HG03135 (cell line): ENCODE measurements around the gene SAP30BP.
A peak's percentile ranks its signal among the peaks of the same experiment; 100 is the strongest.

Source experiments
- ATAC-seq: cut with Tn5 transposase; IDR thresholded peaks from one replicate; pipeline ENCODE4 v1.9.1; 2021; ENCODE audit warnings: mild to moderate bottlenecking, moderate library complexity; ENCODE audit not compliant: unreplicated experiment

Gene SAP30BP

DNA sequence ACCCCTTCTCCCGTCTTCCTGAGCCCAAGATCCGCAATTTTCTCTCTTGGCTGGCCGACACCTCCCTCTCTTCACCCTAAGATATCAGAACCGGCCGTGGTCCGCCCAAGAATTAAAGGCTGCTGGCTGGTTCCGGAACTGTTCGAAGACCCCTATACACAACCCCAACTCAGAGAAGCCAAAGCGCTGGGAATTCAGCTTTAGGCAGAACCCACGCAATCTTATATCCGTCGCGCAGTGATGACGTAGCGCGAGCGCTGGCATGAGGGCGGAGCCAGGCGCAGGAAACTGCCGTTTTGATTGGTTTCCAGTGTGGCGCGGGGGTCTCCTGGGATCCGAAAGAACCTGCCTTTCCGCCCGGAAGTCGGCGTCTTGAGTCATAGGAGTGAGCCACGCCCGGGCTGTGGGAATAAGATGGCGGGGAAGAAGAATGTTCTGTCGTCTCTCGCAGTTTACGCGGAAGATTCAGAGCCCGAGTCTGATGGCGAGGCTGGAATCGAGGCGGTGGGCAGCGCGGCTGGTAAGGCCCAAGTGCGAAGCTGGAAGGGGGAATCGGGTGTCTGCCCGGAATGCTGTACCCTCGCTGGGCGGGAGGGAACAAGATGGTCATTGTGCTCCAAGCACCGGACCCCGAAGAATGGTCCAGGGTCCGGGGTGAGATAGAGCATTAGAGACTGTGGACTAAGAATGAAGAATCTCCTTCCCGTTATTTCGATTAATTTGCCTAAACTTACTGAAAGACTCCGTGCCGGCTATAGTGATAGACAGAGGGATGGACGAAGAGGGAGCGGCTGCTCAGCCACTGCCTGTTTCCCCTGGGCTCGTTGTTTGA is at the start of gene SAP30BP, which contains the start of gene RECQL5:
Gene SAP30BP, plus strand, starts transcription at position 380 of the 832 bp plus-strand sequence. Its CDS starts 35 bp downstream, at position 415.
Gene RECQL5, minus strand, starts transcription at position 196 of the 832 bp plus-strand sequence. CDS start 597 bp downstream, outside the sequence.
- ATAC-seq: peak; percentile 76

DNA sequence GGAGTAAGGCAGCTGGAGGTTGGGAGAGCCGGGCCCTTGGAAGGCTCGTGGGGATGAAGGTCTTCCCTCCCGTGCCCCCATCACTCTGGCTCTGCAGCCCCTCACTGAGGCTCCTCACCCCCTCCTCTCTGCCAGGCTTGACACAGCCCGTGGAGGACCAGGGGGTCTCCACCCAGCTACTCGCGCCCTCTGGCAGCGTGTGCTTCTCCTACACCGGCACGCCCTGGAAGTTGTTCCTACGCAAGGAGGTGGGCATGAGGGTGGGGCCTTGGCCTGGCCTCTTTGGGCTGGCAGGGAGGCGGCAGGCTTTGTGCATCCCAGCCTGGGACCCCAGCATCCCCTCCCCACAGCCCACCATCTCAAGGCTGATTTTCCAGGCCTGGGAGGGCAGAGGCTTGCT is 49.5 kb upstream of the SAP30BP start:
- ATAC-seq: no peak

DNA sequence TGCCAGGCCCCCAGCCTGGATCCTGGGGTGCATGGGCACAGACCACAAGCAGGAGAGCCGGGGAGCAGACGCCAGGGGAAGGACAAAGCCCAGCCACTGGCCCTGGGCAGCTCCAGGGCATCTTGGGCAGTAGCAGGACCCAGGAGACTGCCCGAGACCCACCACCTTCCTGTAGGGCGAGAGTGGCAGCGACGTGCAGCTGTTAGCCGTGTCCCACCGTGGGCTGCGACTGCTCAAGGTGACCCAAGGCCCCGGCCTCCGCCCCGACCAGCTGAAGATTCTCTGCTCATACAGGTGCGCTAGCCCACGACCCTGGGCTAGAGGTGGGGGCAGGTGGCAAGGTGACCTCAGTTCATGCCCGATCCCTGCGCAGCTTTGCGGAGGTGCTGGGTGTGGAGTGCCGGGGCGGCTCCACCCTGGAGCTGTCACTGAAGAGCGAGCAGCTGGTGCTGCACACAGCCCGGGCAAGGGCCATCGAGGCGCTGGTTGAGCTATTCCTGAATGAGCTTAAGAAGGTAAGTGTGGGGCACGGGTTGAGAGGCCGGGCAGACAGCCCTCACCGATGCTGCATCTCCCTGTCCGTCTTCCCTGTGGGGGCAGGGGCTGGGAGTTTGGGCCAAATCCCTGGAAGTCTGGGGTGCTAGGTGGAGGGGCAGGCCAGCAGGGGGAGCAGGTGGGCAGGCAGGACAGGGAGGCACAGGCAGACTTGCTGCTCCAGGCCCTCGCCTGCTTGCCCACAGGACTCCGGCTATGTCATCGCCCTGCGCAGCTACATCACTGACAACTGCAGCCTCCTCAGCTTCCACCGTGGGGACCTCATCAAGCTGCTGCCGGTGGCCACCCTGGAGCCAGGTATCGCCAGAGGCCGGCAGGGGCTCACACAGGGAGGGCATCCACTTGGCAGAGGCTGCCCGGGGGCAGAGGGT is 47.4 kb upstream of the SAP30BP start:
- no peak for ATAC-seq

DNA sequence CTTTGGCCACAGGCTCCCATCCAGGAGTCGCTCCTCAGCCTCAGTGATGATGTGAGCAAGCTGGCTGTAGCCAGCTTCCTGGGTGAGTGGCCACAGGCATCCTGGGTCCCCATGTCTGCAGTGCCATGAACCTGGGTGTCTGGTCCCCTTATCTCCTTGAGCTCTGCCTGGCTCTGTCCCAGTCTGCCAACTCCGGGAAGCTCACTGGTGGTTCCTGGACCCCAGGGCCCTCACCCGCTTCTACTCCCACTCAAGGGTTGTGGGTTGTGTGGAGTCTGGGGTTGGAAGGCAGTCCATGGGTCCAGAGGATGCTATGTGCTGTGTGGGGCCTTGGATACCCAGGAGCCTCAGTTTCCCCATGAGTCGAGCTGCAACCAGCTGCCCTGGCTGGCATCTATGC is 45.6 kb upstream of the SAP30BP start:
- ATAC-seq: no peak

DNA sequence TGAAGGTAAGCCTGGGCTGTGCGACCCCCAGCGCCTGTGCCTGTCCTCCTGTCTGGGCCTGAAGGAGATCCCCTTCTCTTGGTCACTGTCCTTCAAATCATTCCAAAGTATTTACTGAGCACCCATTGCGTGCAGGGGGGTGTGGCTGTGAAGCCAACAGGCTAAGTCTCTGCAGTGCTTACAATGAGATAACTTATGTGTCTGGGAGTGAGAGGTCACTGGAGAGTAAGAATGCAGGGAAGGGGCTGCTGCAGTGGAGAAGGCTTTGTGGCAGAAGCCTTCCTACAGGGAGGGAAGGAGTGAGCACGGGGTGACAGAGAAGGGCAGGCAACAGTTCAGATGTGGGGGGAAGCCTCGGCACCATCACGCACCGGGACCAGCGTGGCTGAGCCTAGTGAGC is 45.1 kb upstream of the SAP30BP start:
- no peak for ATAC-seq

DNA sequence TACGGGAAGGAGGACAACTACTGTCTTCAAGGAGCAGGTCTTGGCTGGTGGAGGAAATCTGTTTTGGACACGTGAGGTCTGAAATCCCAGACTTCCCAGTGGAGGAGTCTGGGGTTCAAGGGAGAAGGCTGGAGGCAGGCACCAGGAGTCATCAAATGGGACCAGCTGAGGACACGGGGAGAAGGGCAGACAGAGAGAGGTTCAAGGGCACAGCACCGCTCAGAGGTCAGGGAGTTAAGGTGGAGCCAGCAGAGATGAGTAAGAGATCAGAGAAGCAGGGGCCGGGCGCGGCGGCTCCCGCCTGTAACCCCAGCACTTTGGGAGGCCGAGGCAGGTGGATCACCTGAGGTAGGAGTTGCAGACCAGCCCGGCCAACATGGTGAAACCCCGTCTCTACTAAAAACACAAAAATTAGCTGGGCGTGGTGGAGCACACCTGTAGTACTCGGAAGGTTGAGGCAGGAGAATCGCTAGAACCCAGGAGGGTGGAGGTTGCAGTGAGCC is 44.3 kb upstream of the SAP30BP start:
- no peak for ATAC-seq

DNA sequence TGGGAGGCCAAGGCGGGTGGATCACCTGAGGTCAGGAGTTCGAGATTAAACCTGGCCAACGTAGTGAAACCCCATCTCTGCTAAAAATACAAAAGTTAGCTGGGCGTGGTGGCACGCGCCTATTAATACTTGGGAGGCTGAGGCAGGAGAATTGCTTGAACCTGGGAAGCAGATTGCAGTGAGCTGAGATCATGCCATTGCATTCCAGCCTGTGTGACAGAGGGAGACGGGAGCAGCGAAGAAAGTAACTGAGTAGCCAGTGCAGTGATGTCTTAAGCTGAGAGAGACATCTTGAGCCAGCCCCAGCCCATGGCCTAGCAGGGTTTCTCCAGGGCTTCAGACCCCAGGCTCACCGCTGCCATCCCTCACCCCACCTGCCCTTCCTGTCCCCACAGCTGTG is 43.8 kb upstream of the SAP30BP start:
- no peak for ATAC-seq

DNA sequence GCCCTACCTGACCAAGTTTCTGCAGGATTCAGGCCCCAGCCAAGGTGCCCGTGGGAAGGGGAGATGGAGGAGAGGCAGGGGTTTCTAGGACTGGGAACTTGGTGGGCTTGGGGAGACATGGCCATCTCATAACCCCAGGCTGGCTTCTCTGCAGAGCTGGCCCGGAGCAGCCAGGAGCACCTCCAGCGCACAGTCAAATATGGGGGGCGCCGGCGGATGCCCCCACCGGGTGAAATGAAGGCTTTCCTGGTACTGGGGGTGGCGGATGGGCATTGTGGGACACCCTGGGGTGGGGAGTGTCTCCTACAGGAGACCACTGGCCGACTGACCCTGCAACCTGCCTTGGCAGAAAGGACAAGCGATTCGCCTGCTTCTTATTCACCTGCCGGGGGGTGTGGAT is 43.1 kb upstream of the SAP30BP start:
- no peak for ATAC-seq

DNA sequence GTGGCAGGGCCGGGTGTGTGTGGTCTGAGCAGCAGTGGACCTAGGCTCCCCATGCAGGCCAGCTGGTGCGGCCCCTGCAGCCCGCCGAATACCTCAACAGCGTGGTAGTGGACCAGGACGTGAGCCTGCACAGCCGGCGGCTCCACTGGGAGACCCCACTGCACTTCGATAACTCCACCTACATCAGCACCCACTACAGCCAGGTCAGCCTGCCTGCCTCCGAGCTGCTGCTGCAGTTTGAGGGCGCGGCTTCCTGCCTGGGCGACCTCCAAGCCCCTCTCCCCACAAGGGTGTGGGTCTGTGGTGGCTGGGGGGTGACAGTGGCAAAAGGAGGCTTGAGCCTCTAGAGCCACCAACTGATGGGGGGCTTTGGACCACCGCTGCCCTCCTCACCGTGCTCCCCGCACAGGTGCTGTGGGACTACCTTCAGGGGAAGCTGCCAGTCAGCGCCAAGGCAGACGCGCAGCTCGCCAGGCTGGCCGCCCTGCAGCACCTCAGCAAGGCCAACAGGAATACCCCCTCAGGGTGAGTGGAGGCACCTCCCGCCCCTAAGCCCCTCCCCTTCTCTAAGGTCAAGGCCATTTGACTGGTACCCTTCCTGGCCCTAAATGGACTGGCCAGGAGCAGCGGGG is 42.3 kb upstream of the SAP30BP start:
- ATAC-seq: no peak

DNA sequence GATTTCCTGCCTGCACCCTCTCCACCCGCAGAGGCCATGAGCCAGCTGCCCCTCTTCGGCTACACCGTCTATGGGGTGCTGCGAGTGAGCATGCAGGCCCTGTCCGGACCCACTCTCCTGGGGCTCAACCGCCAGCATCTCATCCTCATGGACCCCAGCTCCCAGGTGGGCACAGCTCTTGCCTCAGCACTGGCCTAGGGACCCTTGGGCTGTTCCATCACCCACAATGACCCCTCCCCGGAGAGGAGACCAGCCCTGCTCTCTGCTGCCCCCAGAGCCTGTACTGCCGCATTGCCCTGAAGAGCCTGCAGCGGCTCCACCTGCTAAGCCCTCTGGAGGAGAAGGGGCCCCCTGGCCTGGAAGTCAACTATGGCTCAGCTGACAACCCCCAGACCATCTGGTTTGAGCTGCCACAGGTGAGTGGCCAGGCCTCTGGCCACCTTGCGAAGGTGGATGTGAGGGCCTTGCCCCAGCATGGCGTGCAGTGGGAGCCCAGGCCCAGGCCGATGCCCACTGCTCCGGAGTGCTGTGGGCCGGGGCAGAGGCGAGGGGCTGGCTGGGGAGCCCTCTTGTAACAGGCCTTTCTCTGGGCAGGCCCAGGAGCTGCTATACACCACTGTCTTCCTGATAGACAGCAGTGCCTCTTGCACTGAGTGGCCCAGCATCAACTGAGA is 41.2 kb upstream of the SAP30BP start:
- ATAC-seq: no peak

DNA sequence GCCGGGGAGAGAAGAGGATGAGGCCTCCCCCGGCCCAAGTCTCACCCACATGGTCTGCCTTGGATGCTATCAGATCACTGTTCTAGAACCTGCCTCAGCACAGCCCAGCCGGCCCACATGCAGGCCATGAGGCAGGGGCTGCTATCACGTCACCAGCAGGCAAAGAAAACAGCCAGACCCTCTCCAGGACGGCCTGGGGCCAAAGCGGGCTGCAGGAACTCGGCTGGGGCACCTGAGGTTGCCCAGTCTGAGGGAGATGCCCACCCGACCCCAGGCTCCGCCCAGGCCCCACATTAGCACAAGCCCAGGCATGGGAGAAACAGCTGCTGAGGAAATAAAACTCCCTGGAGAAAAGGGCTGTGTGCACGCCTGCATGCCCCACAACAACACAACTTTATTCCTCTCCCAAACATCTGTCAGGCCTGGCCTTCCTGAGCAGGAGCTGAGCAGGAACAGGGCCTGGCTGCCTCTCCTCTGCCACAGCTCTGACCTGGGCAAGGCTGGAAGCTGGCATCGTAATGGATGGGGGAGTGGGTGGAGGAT is 40.6 kb upstream of the SAP30BP start:
- ATAC-seq: no peak

DNA sequence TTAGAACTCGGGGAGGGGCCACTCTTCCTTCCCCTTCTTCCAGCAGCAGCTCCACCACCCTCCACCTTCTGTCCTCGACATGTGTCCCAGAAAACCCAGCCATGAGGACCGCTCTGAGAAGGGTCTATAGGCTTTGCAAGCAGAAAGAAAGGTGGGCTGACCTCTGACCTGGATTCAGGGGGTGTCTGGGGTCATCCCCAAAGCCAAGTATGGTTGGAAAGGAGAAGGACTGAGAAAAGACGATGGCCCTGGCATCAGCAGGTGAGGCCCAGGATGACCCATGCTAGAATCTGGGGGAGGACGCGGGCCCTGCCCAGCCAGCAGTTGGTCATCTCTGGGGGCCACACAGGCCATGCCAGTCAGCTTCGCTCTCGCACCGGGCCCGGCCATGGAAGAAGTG is 40.0 kb upstream of the SAP30BP start:
- no peak for ATAC-seq

DNA sequence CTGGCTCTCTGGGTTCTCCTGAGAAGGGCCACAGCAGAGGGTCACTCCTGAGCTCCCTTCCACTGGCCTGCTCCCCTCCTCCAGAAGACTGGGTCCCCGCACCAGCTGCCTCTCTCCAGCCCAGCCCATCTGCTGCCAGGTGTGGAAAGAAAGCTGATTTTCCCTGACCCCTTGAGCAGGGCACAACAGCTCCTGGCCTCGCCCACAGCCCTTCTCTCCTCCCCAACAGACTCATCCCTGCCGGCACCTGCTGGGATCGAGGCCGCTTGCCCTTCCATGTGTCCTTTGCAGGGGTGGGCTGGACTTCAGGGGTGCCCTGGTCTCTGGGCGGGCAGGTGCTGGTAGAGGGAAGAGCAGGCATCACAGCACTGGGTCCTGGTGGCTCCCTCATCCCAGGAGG is 38.7 kb upstream of the SAP30BP start:
- ATAC-seq: no peak

DNA sequence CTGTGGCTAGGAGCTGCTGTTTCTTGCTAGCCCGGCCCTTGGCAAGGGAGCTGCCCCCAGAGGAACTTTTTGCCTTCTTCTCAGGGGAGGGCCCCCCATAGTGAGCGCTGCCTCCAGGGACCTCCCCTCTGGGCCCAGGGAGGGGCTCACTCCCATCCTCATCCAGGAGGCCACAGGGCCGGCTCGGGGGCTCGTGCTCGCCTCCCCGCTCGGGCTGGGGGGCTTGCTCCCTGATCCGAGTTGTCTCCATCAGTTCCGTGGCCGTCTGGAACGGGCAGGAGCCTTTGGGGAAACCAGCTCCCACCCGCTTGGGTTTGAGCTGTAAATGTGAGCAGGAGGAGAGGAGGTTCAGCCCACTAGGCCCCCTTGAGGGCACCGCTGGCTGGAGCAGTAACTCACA is 38.0 kb upstream of the SAP30BP start:
- ATAC-seq: no peak

DNA sequence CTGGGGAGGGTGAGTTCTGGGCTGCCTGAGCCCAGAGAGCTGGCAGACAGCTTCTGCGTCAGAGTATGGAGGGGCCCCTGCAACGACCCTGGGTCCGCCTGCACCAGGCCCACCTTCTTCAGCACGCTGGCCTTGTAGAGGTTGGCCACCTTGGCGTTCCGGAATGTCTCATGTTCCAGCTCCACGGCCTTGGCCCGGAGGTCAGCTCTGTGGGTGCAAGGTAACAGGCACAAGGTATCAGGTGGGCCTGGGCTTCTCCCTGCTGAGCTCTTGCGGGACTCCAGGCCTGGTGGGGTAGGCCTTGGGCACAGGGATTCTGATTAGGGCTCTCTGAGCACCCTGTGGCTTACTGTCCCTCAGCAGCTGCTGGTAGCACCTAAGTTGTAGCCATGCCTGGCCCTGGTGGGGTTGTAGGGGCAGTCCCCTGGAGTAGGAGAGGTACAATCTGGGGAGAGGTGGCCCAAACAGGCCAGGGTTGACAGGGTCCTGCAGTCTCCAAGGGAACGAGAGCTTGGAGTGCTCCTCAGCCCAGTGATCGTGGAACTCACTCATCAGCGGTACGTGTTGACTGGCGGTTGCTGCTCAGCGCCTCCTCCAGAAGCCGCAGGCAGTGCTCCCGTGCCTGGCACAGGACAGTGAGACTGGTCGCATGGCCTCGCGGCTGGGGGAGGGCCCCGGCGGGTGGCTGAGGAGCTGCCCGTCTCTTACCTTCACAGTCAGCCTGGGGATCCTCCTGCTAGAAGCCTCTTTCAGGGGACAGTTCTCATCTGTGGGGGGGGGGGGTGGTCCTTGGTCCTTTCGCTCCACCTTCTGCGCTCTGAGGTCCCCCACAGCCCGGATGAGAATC is 36.8 kb upstream of the SAP30BP start:
- no peak for ATAC-seq

DNA sequence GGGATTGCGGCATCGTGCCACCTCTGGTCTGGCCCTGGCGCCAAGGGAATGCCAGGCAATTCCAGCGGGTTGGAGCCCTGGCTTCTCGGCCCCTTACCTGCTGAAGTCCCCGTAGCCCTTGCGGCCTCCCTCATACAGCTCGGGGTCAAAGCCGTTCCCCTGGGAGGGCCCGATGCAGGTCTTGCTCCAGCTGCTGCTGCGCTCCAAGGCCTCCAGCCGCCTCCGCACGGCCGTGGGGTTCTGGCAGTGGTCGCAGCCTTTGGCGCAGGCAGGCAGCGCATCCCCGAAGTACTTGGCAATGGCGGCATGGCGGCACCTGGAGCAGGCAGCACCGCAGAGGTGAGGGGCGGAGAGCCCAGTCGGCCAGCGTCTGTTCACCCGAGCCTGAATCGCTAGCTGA is 35.8 kb upstream of the SAP30BP start:
- ATAC-seq: no peak

DNA sequence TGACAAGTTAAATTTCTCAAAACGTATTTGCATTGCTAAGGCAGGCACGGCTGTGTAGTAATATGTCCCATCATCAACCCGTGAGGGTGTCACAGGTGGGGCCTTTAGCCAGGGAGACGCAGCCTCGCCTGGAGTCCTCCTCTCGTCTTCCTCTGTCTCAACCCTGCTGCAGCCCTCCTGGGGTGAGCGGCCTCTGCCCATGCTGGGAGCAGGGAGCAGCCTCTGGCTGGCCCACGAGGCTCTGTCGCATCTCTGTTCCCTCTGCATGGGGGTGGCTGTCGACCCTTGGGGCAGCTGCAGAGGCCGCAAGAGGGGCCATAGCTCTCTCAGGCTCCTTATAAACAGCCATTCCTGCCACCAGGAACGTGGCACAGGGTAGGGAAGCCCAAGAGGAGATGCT is 34.7 kb upstream of the SAP30BP start:
- no peak for ATAC-seq

DNA sequence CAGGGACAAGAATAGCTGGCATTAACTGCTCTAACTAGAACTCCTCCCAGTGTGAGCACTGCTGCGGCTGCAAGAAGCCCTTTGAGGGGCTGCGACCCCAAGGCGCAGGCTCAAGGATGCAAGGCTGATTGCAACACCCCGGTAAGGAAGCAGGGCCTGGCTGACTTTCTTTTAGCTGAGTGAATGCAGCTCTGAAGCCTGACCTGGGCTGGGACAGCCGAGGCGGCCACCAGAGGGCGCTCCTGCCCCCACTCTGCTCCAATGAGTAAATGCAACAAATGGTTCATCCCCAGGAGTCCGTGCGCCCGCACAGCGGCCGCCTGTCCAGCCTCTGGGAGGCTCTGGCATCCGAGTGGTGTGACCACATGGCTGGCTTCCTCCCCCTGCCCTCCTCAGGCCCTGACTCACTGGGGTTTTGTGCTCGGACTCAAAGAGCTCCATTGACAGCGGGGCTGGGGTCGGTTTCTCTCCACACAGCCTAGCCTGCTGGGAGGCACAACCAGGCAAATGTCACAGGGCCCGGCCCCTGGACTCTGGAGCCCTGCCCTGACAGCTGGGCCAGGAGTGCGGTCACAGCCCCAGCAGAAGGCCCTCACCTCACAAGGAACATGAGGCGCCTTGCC is 34.2 kb upstream of the SAP30BP start, which contains the start of gene SMIM5:
Gene SMIM5, plus strand, starts transcription at position 572 of the 623 bp plus-strand sequence. CDS start 6,768 bp downstream, outside the sequence.
- no peak for ATAC-seq
